ENCODE measurements around the gene SHANK1. TPM values are rescaled to one million over a fixed set of nuclear protein-coding genes. Genes with fewer than 3 reads are reported as not detected.

Gene SHANK1
- total and polyA plus RNA-seq, 4 donors, result 0.06 to 0.28 (median 0.17) TPM; not detected in 1

DNA sequence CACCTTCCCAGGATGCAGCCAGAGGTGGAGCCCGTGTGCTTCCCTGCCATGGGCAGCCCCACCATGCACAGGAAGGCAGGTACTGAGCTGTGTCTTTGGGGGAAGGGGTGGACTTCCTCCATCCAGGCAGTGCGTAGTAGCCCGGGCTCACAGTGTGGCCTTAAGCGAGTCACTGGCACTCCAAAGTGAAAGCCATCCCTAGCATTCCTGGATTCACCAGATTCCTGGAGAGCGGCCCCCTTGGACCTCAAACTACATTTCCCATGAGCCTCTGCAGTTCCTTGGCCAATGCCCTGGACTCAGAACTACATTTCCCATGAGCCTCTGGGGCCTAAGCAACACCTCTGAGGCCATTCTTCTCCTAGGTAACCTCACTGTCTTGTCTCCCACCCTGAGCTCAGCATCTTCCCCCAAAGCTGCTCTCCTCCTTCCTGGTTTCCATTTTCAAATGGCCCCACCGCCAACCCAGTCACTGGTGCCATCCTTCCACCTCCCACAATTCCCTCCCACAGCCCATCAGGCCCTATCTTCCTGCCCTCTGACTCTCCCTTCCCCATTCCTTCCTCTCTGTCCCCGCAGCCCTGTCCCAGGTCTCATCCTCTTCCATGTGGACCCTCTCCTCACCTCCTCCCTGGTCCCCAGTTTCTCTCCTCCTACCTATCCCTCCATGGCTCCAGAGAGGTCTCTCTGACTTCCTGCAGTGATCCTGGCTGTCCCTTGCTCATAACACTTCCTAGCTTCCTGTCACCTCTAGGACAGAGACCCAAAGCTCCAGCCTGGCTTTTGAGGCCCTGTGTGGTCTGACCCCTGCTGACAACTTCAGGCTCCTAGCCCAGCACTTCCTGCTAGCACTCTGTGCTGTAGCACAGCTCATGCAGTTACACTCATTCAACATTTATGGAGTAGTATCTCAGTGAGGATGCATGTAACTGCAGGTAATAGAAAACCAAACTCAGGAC is 69.9 kb downstream of the SHANK1 start, which contains the start of gene C19orf81:
Gene C19orf81 (plus strand): TSS at position 13 of the 959 bp plus-strand sequence. CDS start 0 bp downstream, at position 13.
- H3K27ac ChIP-seq (ENCODE audit: low read depth in 1 of 2, low read length in 2 of 2), result no peak within 1 kb of the TSS
- no peaks in the 10 kb centered on the region for H3K36me3 ChIP-seq (ENCODE audit: control insufficient read depth in 4 of 4, insufficient read depth in 3 of 4, low read depth in 1 of 4, low read length in 3 of 4)
- 30% methylated on average over 7 of the region's 7 CpGs for WGBS
- H3K27me3 ChIP-seq (ENCODE audit: control insufficient read depth in 4 of 4, insufficient read depth in 4 of 4, low read length in 3 of 4), result peaks cover 0 to 9% (median under 1%) of the 10 kb centered on the region in 4 donors
- no peak within 1 kb of the TSS for H3K9ac ChIP-seq (ENCODE audit: low read depth in 1 of 2, low read length in 2 of 2)
- no peak within 1 kb of the TSS for H3K4me3 ChIP-seq (ENCODE audit: low read depth in 1 of 3, low read length in 3 of 3)
- no peak for TF ChIP-seq TAF1 (conservative IDR thresholded peaks at IDR 0.05)
- no peak for TF ChIP-seq REST (IDR thresholded peaks at IDR 0.05)
- no peak for TF ChIP-seq SP1 (IDR thresholded peaks at IDR 0.05)
- TF ChIP-seq JUND (IDR thresholded peaks at IDR 0.05), result no peak
- TF ChIP-seq, protein P1, sequence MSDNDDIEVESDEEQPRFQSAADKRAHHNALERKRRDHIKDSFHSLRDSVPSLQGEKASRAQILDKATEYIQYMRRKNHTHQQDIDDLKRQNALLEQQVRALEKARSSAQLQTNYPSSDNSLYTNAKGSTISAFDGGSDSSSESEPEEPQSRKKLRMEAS (IDR thresholded peaks at IDR 0.05), result no peak
- TF ChIP-seq HNF4A (conservative IDR thresholded peaks at IDR 0.05), result no peak
- TF ChIP-seq RXRA (IDR thresholded peaks at IDR 0.05), result no peak
- TF ChIP-seq FOXA1 (IDR thresholded peaks at IDR 0.05), result no peak
- no peak for TF ChIP-seq HNF4G (IDR thresholded peaks at IDR 0.05)
- no peak for TF ChIP-seq CTCF (IDR thresholded peaks at IDR 0.05; ENCODE audit: low read depth, low read length, missing input control)
- H3K4me1 ChIP-seq (ENCODE audit: control insufficient read depth in 4 of 4, insufficient read depth in 4 of 4, low read length in 3 of 4), result no peaks in the 10 kb centered on the region
- H3K9me3 ChIP-seq (ENCODE audit: control insufficient read depth in 4 of 4, low read length in 3 of 4), result peaks cover 0 to 2% (median under 1%) of the 10 kb centered on the region in 4 donors
- DNase-seq (ENCODE audit: low spot score), result no peak

- DNase-seq (ENCODE audit: low spot score), result no peak
- Histone ChIP-seq H3K27me3 (ENCODE audit: control insufficient read depth in 4 of 4, insufficient read depth in 4 of 4, low read length in 3 of 4) (peaks cover 0 to 9% (median under 1%) of the 10 kb centered on the region in 4 donors), H3K9me3 (ENCODE audit: control insufficient read depth in 4 of 4, low read length in 3 of 4) (no peaks in the 10 kb centered on the region), H3K9ac (ENCODE audit: low read depth in 1 of 2, low read length in 2 of 2) (no peak overlapping the region), H3K27ac (ENCODE audit: low read depth in 1 of 2, low read length in 2 of 2) (no peak overlapping the region), H3K4me3 (ENCODE audit: low read depth in 1 of 3, low read length in 3 of 3) (no peak overlapping the region), H3K36me3 (ENCODE audit: control insufficient read depth in 4 of 4, insufficient read depth in 3 of 4, low read depth in 1 of 4, low read length in 3 of 4) (no peaks in the 10 kb centered on the region), H3K4me1 (ENCODE audit: control insufficient read depth in 4 of 4, insufficient read depth in 4 of 4, low read length in 3 of 4) (no peaks in the 10 kb centered on the region)
- no peak for TF ChIP-seq HNF4G (IDR thresholded peaks at IDR 0.05)
- TF ChIP-seq YY1 (IDR thresholded peaks at IDR 0.05), result no peak
- TF ChIP-seq RXRA (IDR thresholded peaks at IDR 0.05), result no peak
- no peak for TF ChIP-seq EGR1 (IDR thresholded peaks at IDR 0.05; ENCODE audit: low read depth in 2 of 2)
- TF ChIP-seq SP1 (IDR thresholded peaks at IDR 0.05), result no peak
- TF ChIP-seq FOXA2 (IDR thresholded peaks at IDR 0.05), result no peak
- no peak for TF ChIP-seq TAF1 (conservative IDR thresholded peaks at IDR 0.05)
- WGBS, result 46% methylated on average over 5 of the region's 5 CpGs
These were observed 70.9 kb downstream of the SHANK1 start for GRCh38 chr19:50648659-50649058.

All from liver (tissue), 9 donors.